ENCODE data around the gene PRKCZ. TPM values are rescaled to one million over a fixed set of nuclear protein-coding genes. Genes with fewer than 3 reads are reported as not detected.

PRKCZ gene
- total and polyA plus RNA-seq, 9 of the 15 experiments (the other 6 are each of a cell fraction or from before 2014, with no cell fraction given) = 0.07 to 3.1 (median 1.3) TPM

DNA sequence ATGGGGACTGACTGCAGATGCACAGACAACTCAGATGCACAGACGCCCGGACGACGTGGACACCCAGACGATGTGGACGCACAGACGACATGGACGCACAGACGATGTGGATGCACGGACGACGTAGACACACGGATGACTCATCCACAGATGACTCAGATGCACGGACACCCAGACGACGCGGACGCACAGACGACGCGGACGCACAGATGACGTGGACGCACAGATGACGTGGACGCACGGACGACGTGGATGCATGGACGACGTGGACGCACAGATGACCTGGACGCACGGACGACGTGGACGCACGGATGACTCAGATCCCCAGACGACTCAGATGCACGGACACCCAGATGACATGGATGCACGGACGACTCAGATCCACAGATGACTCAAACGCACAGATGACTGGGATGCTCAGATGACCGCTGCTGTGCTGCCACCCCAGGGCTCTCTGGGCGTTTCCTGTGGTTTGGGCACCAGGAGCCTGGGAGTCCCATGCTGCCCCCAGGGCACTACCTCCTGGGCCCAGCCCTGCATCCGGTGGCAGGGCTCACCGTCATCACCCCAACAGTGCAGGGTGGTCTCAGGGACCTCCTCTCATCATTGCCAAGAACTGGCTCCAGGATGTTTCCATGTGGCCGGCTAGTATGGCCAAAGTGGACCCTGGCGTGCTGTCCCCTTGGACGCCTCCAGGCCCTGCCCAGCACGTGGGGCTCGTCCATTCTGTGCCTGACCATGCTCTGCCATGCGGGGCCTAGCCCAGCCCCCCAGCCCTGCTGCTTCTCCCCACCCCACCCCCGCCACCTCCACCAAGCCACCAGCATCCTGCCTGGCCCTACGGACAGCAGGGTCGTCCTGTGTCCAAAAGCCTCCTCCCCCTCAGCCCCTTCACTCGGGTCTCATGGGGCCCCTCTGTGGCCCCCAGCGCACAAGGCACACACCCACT is 130.4 kb downstream of the PRKCZ start (continued):
- TF ChIP-seq, protein P1, sequence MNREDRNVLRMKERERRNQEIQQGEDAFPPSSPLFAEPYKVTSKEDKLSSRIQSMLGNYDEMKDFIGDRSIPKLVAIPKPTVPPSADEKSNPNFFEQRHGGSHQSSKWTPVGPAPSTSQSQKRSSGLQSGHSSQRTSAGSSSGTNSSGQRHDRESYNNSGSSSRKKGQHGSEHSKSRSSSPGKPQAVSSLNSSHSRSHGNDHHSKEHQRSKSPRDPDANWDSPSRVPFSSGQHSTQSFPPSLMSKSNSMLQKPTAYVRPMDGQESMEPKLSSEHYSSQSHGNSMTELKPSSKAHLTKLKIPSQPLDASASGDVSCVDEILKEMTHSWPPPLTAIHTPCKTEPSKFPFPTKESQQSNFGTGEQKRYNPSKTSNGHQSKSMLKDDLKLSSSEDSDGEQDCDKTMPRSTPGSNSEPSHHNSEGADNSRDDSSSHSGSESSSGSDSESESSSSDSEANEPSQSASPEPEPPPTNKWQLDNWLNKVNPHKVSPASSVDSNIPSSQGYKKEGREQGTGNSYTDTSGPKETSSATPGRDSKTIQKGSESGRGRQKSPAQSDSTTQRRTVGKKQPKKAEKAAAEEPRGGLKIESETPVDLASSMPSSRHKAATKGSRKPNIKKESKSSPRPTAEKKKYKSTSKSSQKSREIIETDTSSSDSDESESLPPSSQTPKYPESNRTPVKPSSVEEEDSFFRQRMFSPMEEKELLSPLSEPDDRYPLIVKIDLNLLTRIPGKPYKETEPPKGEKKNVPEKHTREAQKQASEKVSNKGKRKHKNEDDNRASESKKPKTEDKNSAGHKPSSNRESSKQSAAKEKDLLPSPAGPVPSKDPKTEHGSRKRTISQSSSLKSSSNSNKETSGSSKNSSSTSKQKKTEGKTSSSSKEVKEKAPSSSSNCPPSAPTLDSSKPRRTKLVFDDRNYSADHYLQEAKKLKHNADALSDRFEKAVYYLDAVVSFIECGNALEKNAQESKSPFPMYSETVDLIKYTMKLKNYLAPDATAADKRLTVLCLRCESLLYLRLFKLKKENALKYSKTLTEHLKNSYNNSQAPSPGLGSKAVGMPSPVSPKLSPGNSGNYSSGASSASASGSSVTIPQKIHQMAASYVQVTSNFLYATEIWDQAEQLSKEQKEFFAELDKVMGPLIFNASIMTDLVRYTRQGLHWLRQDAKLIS (CRISPR knock-in tag; IDR thresholded peaks at IDR 0.05) = 0 out of 2 replicates have a peak, but pooled peaks have one; percentile 24

DNA sequence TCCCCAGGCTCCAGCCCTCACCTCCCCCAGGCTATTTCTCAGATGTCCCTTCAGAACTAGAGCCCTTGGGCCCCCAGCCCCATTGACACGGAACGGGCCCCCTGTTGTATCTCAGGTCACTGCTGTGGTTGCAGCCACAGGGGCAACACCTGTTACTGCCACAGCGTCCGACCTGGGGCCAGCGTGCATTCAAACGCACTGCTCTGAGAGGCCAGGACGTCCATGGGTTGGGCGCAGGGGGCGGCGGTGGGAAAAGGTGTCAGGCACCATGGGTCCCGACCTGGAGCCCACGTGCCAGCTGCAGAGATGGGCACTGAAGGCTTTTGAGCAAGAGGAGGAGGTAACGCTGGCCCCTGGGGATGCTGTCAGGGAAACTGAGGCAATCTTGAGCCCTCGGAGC is 131.1 kb downstream of the PRKCZ start:
- Histone ChIP-seq H4K20me1 (replicated peaks; ENCODE audit: control insufficient read depth, insufficient read depth, low read length) (no peaks in the 10 kb centered on the region), H3K79me2 (ENCODE audit: control insufficient read depth, insufficient read depth, low read length) (peaks cover 3% of the 10 kb centered on the region; the same call in 1 of the 3 replicates), H2AFZ (ENCODE audit: low read depth, low read length) (no peak overlapping the region), H3K4me3 (peak overlapping the region; percentile 47; the same call in 1 of the 2 replicates), H3K4me2 (ENCODE audit: insufficient read depth, low read length) (peak overlapping the region; percentile 92), H3K27me3 (ENCODE audit: control insufficient read depth in 2 of 2, insufficient read depth in 2 of 2, low read length in 2 of 2) (no peaks in the 10 kb centered on the region), H3K36me3 (ENCODE audit: control insufficient read depth, insufficient read depth, low read length) (no peaks in the 10 kb centered on the region; the same call in 2 of the 3 replicates), H3K9ac (ENCODE audit: insufficient read depth in 1 of 2, low read depth in 2 of 2, low read length in 2 of 2) (peak overlapping the region; percentile 73 to 86; a peak in 3 of 4 replicates), H3K27ac (ENCODE audit: extremely low read depth, low read depth, low read length) (peak overlapping the region; percentile 89; the same call in 2 of the 3 replicates), H3K9me1 (ENCODE audit: control insufficient read depth, insufficient read depth, low read length) (peaks cover 3% of the 10 kb centered on the region), H3K4me1 (replicated peaks in 1 of 2; ENCODE audit: control insufficient read depth in 2 of 2, insufficient read depth in 2 of 2, low read length in 2 of 2) (peaks cover 20 to 79% of the 10 kb centered on the region in 2 experiments), H3K9me3 (replicated peaks; ENCODE audit: control insufficient read depth, insufficient read depth, low read depth, low read length) (no peaks in the 10 kb centered on the region)
- no TSS peak for BruUV-seq (replicated peaks)
- POLR2A ChIA-PET = no interaction called here
- CTCF ChIA-PET (ENCODE audit: low intra/inter-chr PET ratio) = interaction anchor here (0.8 kb wide), 1 partner anchor 47 kb away, joined by 4 read pairs; the partner anchor contains the start of gene SKI
- intact Hi-C loops (cut with micrococcal nuclease) = no loop called here
- FAIRE-seq (no peak), DNase-seq (ENCODE audit: extremely low read depth in 1 of 4, low spot score in 3 of 4) (no peak), ATAC-seq (no peak)
- 80% methylated on average over 14 of the region's 14 CpGs for WGBS (ENCODE audit: insufficient coverage, low coverage, missing lambda C conversion rate)
- in situ Hi-C loops (cut with MboI) = loop anchor here (25.0 kb wide), 1 partner anchor 356 kb away; the partner anchor contains the start of genes HES5 and PANK4
- no peak for TF ChIP-seq ZNF644 (tag; IDR thresholded peaks at IDR 0.05; ENCODE audit: low read depth)
- TF ChIP-seq, protein P2, sequence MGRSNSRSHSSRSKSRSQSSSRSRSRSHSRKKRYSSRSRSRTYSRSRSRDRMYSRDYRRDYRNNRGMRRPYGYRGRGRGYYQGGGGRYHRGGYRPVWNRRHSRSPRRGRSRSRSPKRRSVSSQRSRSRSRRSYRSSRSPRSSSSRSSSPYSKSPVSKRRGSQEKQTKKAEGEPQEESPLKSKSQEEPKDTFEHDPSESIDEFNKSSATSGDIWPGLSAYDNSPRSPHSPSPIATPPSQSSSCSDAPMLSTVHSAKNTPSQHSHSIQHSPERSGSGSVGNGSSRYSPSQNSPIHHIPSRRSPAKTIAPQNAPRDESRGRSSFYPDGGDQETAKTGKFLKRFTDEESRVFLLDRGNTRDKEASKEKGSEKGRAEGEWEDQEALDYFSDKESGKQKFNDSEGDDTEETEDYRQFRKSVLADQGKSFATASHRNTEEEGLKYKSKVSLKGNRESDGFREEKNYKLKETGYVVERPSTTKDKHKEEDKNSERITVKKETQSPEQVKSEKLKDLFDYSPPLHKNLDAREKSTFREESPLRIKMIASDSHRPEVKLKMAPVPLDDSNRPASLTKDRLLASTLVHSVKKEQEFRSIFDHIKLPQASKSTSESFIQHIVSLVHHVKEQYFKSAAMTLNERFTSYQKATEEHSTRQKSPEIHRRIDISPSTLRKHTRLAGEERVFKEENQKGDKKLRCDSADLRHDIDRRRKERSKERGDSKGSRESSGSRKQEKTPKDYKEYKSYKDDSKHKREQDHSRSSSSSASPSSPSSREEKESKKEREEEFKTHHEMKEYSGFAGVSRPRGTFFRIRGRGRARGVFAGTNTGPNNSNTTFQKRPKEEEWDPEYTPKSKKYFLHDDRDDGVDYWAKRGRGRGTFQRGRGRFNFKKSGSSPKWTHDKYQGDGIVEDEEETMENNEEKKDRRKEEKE (IDR thresholded peaks at IDR 0.05; ENCODE audit: borderline replicate concordance in 1 of 2, control insufficient read depth in 1 of 2, low read depth in 2 of 2, low read length in 1 of 2) = no peak
- TF ChIP-seq POLR2G (IDR thresholded peaks at IDR 0.05; ENCODE audit: low read depth, low read length) = 0 out of 2 replicates have a peak, but pooled peaks have one; percentile 61
